Mesendoderm (in vitro differentiated cells): ENCODE data around the gene ZNF207.
"Not testable (repeated sequence)": the region's sequence is repeated elsewhere in the genome, so short reads cannot be mapped to it uniquely, and the experiment has no call there.

Experiments used
- DNase-seq: peaks from one replicate; pipeline ENCODE4 v3.0.0; 2013
- H2AK5ac ChIP-seq: 2 replicates; pipeline ENCODE4 v1.6.1; 2013; ENCODE audit warnings: low read length, inconsistent platforms
- H2BK120ac ChIP-seq: 2 replicates; pipeline ENCODE4 v1.6.1; 2013; ENCODE audit warnings: low read depth, mild to moderate bottlenecking, low read length, moderate library complexity, mixed read lengths
- H2BK15ac ChIP-seq: replicated peaks from 2 replicates; pipeline ENCODE4 v1.6.1; 2013; ENCODE audit warnings: low read depth, mild to moderate bottlenecking, moderate library complexity
- H2BK5ac ChIP-seq: 2 replicates; pipeline ENCODE4 v1.6.1; 2013; ENCODE audit warnings: low read length, inconsistent platforms
- H3K18ac ChIP-seq: 2 replicates; pipeline ENCODE4 v1.6.1; 2013; ENCODE audit warnings: mild to moderate bottlenecking, low read length, mixed read lengths
- H3K23ac ChIP-seq: one replicate; pipeline ENCODE4 v1.6.1; 2013; ENCODE audit warnings: low read length
- H3K27ac ChIP-seq: 2 replicates; pipeline ENCODE4 v1.5.1; 2013; ENCODE audit warnings: low read depth, mild to moderate bottlenecking, inconsistent platforms, low read length, moderate library complexity
- H3K27me3 ChIP-seq: 2 replicates; pipeline ENCODE4 v1.6.1; 2013; ENCODE audit warnings: low read length, control low read depth, mild to moderate bottlenecking, inconsistent platforms; ENCODE audit not compliant: insufficient read depth, poor library complexity
- H3K36me3 ChIP-seq: 2 replicates; pipeline ENCODE4 v1.6.1; 2013; ENCODE audit warnings: low read length, inconsistent platforms; ENCODE audit not compliant: control insufficient read depth, insufficient read depth
- H3K4ac ChIP-seq: one replicate; pipeline ENCODE4 v1.6.1; 2013; ENCODE audit warnings: low read depth, mild to moderate bottlenecking, low read length, moderate library complexity
- H3K4me1 ChIP-seq: 2 replicates; pipeline ENCODE4 v1.6.1; 2013; ENCODE audit warnings: low read depth, low read length, inconsistent platforms; ENCODE audit not compliant: control insufficient read depth
- H3K4me2 ChIP-seq: 2 replicates; pipeline ENCODE4 v1.6.1; 2013; ENCODE audit warnings: low read length
- H3K4me3 ChIP-seq: 2 replicates; pipeline ENCODE4 v1.5.1; 2013; ENCODE audit warnings: mild to moderate bottlenecking, low read length
- H3K56ac ChIP-seq: one replicate; pipeline ENCODE4 v1.6.1; 2013; ENCODE audit warnings: low read length
- H3K79me1 ChIP-seq: 2 replicates; pipeline ENCODE4 v1.6.1; 2013; ENCODE audit warnings: low read length, inconsistent platforms
- H3K79me2 ChIP-seq: 2 replicates; pipeline ENCODE4 v1.6.1; 2013; ENCODE audit warnings: mild to moderate bottlenecking, low read length; ENCODE audit not compliant: control insufficient read depth, insufficient read depth
- H3K9ac ChIP-seq: 2 replicates; pipeline ENCODE4 v1.6.1; 2013; ENCODE audit warnings: low read length, inconsistent platforms
- H4K5ac ChIP-seq: one replicate; pipeline ENCODE4 v1.6.1; 2013; ENCODE audit warnings: low read length
- H4K8ac ChIP-seq: one replicate; pipeline ENCODE4 v1.6.1; 2013; ENCODE audit warnings: low read depth, mild to moderate bottlenecking, control low read depth, low read length, moderate library complexity
- WGBS: extraction: QIAGEN DNeasy Blood & Tissue Kit; methylation state at CpG from one replicate; pipeline ENCODE4 v1.1.7; 2013; ENCODE audit warnings: low lambda C conversion rate, missing lambda C conversion rate; ENCODE audit not compliant: insufficient coverage; ENCODE audit errors: extremely low coverage; 5-methylcytosine and 5-hydroxymethylcytosine counted together

ZNF207 gene

GRCh38 chr17:32396343-32396742 is 46.4 kb downstream of the ZNF207 start:
- Histone ChIP-seq H3K36me3 (no peaks in the 10 kb centered on the region), H3K27me3 (no peaks in the 10 kb centered on the region), H3K9ac (no peak overlapping the region), H4K5ac (no peak overlapping the region), H3K4me2 (no peak overlapping the region), H2BK5ac (no peak overlapping the region), H3K4ac (no peak overlapping the region), H3K4me1 (no peaks in the 10 kb centered on the region), H3K23ac (no peak overlapping the region), H3K27ac (no peak overlapping the region), H3K79me2 (no peaks in the 10 kb centered on the region), H4K8ac (no peak overlapping the region), H2BK15ac (no peak overlapping the region), H3K79me1 (no peaks in the 10 kb centered on the region), H2BK120ac (no peak overlapping the region), H3K18ac (no peak overlapping the region), H3K56ac (no peak overlapping the region), H3K4me3 (no peak overlapping the region), H2AK5ac (no peak overlapping the region)
- WGBS: no CpG with 5 or more reads among the region's 5 CpGs
- no peak for DNase-seq

DNA sequence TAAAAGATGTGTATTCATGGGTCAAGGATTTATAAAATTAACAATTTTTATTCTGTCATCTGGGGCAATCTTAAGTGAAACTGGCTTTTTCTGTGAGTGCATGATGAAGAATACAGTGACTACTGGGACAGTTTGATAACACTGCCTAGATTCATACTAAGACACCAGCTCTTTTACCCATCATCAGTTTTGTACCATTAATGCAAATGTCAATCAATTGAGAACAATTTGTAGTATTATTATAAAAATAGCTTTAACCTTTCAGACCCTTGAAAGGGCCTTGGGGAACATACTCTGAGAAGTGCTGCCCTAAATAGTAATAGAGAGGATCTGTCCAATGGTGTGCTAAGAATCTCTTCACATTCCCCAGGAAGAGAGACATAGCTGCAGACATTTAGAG is 49.0 kb downstream of the ZNF207 start:
- no peak overlapping the region for H3K18ac ChIP-seq
- H3K79me2 ChIP-seq: no peaks in the 10 kb centered on the region
- H3K4me3 ChIP-seq: no peak overlapping the region
- H3K27me3 ChIP-seq: no peaks in the 10 kb centered on the region
- H3K27ac ChIP-seq: no peak overlapping the region
- no peaks in the 10 kb centered on the region for H3K4me1 ChIP-seq
- no peak overlapping the region for H2AK5ac ChIP-seq
- H4K5ac ChIP-seq: no peak overlapping the region
- H3K36me3 ChIP-seq: no peaks in the 10 kb centered on the region
- H3K56ac ChIP-seq: no peak overlapping the region
- no peak overlapping the region for H3K4me2 ChIP-seq
- H3K79me1 ChIP-seq: no peaks in the 10 kb centered on the region
- H2BK120ac ChIP-seq: no peak overlapping the region
- no peak overlapping the region for H2BK15ac ChIP-seq
- H4K8ac ChIP-seq: no peak overlapping the region
- no peak overlapping the region for H2BK5ac ChIP-seq
- no peak overlapping the region for H3K4ac ChIP-seq
- no peak overlapping the region for H3K9ac ChIP-seq
- no peak for DNase-seq
- H3K23ac ChIP-seq: no peak overlapping the region

GRCh38 chr17:32410085-32410484 is 60.1 kb downstream of the ZNF207 start:
- not testable (repeated sequence) for H3K9ac ChIP-seq, H3K4me2 ChIP-seq, H4K5ac ChIP-seq, H3K27me3 ChIP-seq, H2AK5ac ChIP-seq, H3K18ac ChIP-seq, H3K23ac ChIP-seq, H3K4me1 ChIP-seq, H2BK15ac ChIP-seq, H2BK120ac ChIP-seq, H2BK5ac ChIP-seq, H3K56ac ChIP-seq, H4K8ac ChIP-seq, H3K4me3 ChIP-seq, H3K79me1 ChIP-seq, H3K27ac ChIP-seq, H3K4ac ChIP-seq, H3K79me2 ChIP-seq, H3K36me3 ChIP-seq, DNase-seq
- WGBS: no CpG with 5 or more reads among the region's 3 CpGs

- Histone ChIP-seq H3K79me1 (no peaks in the 10 kb centered on the region), H3K4me1 (no peaks in the 10 kb centered on the region), H3K27ac (no peak overlapping the region), H3K36me3 (no peaks in the 10 kb centered on the region), H3K9ac (no peak overlapping the region), H3K18ac (no peak overlapping the region), H3K56ac (no peak overlapping the region), H3K4me2 (no peak overlapping the region), H4K5ac (no peak overlapping the region), H2BK15ac (no peak overlapping the region), H2BK5ac (no peak overlapping the region), H2AK5ac (no peak overlapping the region), H3K27me3 (no peaks in the 10 kb centered on the region), H3K79me2 (no peaks in the 10 kb centered on the region), H4K8ac (no peak overlapping the region), H3K4ac (no peak overlapping the region), H3K4me3 (no peak overlapping the region), H2BK120ac (no peak overlapping the region), H3K23ac (no peak overlapping the region)
- no CpG with 5 or more reads among the region's 4 CpGs for WGBS
- no peak for DNase-seq
Observed at GRCh38 chr17:32426894-32427293, 76.9 kb downstream of the ZNF207 start.

DNA sequence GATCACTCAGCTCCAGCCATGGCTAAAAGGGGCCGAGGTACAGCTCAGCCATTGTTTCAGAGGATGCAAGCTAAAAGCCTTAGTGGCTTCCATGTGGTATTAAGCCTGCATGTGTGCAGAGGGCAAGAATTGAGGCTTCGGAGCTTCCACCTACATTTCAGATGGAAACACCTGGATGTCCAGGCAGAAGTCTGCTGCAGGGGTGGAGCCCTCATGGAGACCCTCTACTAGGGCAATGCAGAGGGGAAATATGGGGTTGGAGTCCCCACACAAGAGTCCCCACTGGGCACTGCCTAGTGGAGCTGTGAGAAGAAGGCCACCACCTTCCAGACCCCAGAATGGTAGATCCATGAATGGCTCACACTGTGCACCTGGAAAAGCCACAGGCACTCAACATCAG is 79.6 kb downstream of the ZNF207 start:
- DNase-seq: no peak
- Histone ChIP-seq H3K4ac (no peak overlapping the region), H4K8ac (no peak overlapping the region), H3K79me1 (no peaks in the 10 kb centered on the region), H2BK120ac (no peak overlapping the region), H3K23ac (no peak overlapping the region), H3K4me3 (no peak overlapping the region), H3K18ac (no peak overlapping the region), H3K56ac (no peak overlapping the region), H4K5ac (no peak overlapping the region), H3K79me2 (no peaks in the 10 kb centered on the region), H3K4me2 (no peak overlapping the region), H3K27me3 (no peaks in the 10 kb centered on the region), H2BK5ac (no peak overlapping the region), H2AK5ac (no peak overlapping the region), H3K4me1 (no peaks in the 10 kb centered on the region), H3K36me3 (no peaks in the 10 kb centered on the region), H3K27ac (no peak overlapping the region), H3K9ac (no peak overlapping the region), H2BK15ac (no peak overlapping the region)
- WGBS: no CpG with 5 or more reads among the region's 2 CpGs
